Natural killer cell (primary cell): ENCODE measurements around the gene SELENOI. TPM values are rescaled to one million over a fixed set of nuclear protein-coding genes. Genes with fewer than 3 reads are reported as not detected.
"Not testable (repeated sequence)": the region's sequence is repeated elsewhere in the genome, so short reads cannot be mapped to it uniquely, and the experiment has no call there.

Experiments used
- ATAC-seq, 3 donors: fragments of 150-1000 bp in 2 of 3; fragments of 200-7000 bp in 1 of 3; cut with Tn5 transposase; 1 replicate in 1 of 3; 2 replicates in 2 of 3; pipeline ENCODE4 v1.10.0; 2021; ENCODE audit warnings: mild to moderate bottlenecking in 2 of 3, moderate library complexity in 2 of 3
- DNase-seq, 2 donors: peaks; one replicate each; pipeline versions ENCODE4 v3.0.0 to v3.0.0-alpha.2; 2013 to 2021; ENCODE audit warnings: mixed read lengths in 1 of 2
- H3K27ac ChIP-seq: one replicate; pipeline ENCODE4 v1.5.1; 2013; ENCODE audit warnings: mild to moderate bottlenecking, low read length
- H3K27me3 ChIP-seq: one replicate; pipeline ENCODE4 v1.6.1; 2013; ENCODE audit warnings: low read length; ENCODE audit not compliant: control insufficient read depth, insufficient read depth
- H3K36me3 ChIP-seq: one replicate; pipeline ENCODE4 v1.6.1; 2013; ENCODE audit warnings: low read length; ENCODE audit not compliant: control insufficient read depth, insufficient read depth
- H3K4me1 ChIP-seq: one replicate; pipeline ENCODE4 v1.6.1; 2013; ENCODE audit warnings: low read length; ENCODE audit not compliant: control insufficient read depth, insufficient read depth
- H3K4me3 ChIP-seq: one replicate; pipeline ENCODE4 v1.5.1; 2013; ENCODE audit warnings: low read length
- H3K9me3 ChIP-seq: one replicate; pipeline ENCODE4 v1.6.1; 2013; ENCODE audit warnings: low read length; ENCODE audit not compliant: control insufficient read depth, insufficient read depth
- H3K27ac Mint-ChIP-seq, 2 donors: one replicate each; pipeline ENCODE4 v1.8.0; 2022; ENCODE audit warnings: mild to moderate bottlenecking in 2 of 2, mixed read lengths in 2 of 2, moderate library complexity in 1 of 2
- H3K27me3 Mint-ChIP-seq, 2 donors: one replicate each; pipeline ENCODE4 v1.8.0; 2022; ENCODE audit warnings: low read depth in 2 of 2, mixed read lengths in 2 of 2
- H3K36me3 Mint-ChIP-seq: one replicate; pipeline ENCODE4 v1.8.0; 2022; ENCODE audit warnings: mixed read lengths
- H3K4me1 Mint-ChIP-seq, 2 donors: one replicate each; pipeline ENCODE4 v1.8.0; 2022; ENCODE audit warnings: mixed read lengths in 2 of 2
- H3K4me3 Mint-ChIP-seq: one replicate; pipeline ENCODE4 v1.8.0; 2022; ENCODE audit warnings: mild to moderate bottlenecking, moderate library complexity, mixed read lengths
- H3K9me3 Mint-ChIP-seq, 2 donors: one replicate each; pipeline ENCODE4 v1.8.0; 2022; ENCODE audit warnings: mixed read lengths in 2 of 2
- CTCF ChIP-seq: fragments of 200-600 bp; IDR thresholded peaks from one replicate; pipeline ENCODE4 v1.8.0; 2022; ENCODE audit warnings: antibody characterized with exemption
- WGBS: methylation state at CpG from one replicate; pipeline ENCODE4 v1.1.7; 2013; ENCODE audit warnings: missing lambda C conversion rate; ENCODE audit not compliant: insufficient coverage; 5-methylcytosine and 5-hydroxymethylcytosine counted together
- intact Hi-C: fragments of 100-400 bp; cut with micrococcal nuclease; formaldehyde crosslinking; loops from one replicate; pipeline ENCODE4 v1.14.2; 2022
- total RNA-seq, 4 donors: library from RNA; stranded (reverse); fragments of 120-200 nt in 1 of 4; gene quantifications; one replicate each; pipeline versions ENCODE4 v1.2.3 to v1.2.4, GENCODE V29; 2013 to 2022

Gene SELENOI
- total RNA-seq, 3 donors from 2014 or later (not counting 1 experiment from before 2014, with no cell fraction given) = 28.1 to 47.6 (median 36.4) TPM

GRCh38 chr2:26302846-26303245 lies 43.1 kb upstream of the SELENOI start:
- 91% methylated on average over 6 of the region's 6 CpGs for WGBS
- TF ChIP-seq CTCF = no peak
- DNase-seq (no peak), ATAC-seq (no peak)
- no peak overlapping the region for H3K27ac Mint-ChIP-seq
- no peaks in the 10 kb centered on the region for H3K36me3 ChIP-seq
- no peaks in the 10 kb centered on the region for H3K36me3 Mint-ChIP-seq
- peaks cover 20% of the 10 kb centered on the region for H3K4me1 ChIP-seq
- no peaks in the 10 kb centered on the region for H3K9me3 ChIP-seq
- no peak overlapping the region for H3K4me3 Mint-ChIP-seq
- H3K4me1 Mint-ChIP-seq = no peaks in the 10 kb centered on the region
- no peaks in the 10 kb centered on the region for H3K9me3 Mint-ChIP-seq
- intact Hi-C loops = no loop called here
- H3K4me3 ChIP-seq = no peak overlapping the region
- no peaks in the 10 kb centered on the region for H3K27me3 ChIP-seq
- no peak overlapping the region for H3K27ac ChIP-seq
- no peaks in the 10 kb centered on the region for H3K27me3 Mint-ChIP-seq

GRCh38 chr2:26305094-26305493 lies 40.8 kb upstream of the SELENOI start:
- H3K27me3 ChIP-seq, DNase-seq, H3K27me3 Mint-ChIP-seq, H3K27ac ChIP-seq, H3K4me1 Mint-ChIP-seq, H3K4me3 ChIP-seq, intact Hi-C loops, ATAC-seq, H3K36me3 Mint-ChIP-seq, H3K36me3 ChIP-seq, H3K27ac Mint-ChIP-seq, H3K9me3 Mint-ChIP-seq, H3K4me3 Mint-ChIP-seq, H3K4me1 ChIP-seq, H3K9me3 ChIP-seq: not testable (repeated sequence)
- 89% methylated on average over 6 of the region's 7 CpGs for whole genome bisulfite sequencing

- 90% methylated on average over 5 of the region's 6 CpGs for whole genome bisulfite sequencing
Measured at GRCh38 chr2:26305540-26305939, 40.4 kb upstream of the SELENOI start.

GRCh38 chr2:26309921-26310320 lies 36.0 kb upstream of the SELENOI start:
- H3K27ac Mint-ChIP-seq = no peak overlapping the region
- 86% methylated on average over 10 of the region's 10 CpGs for WGBS

More at GRCh38 chr2:26305540-26305939, 40.4 kb upstream of the SELENOI start:
- no peak for TF ChIP-seq CTCF
- Mint-ChIP-seq H3K27ac (no peak overlapping the region), H3K9me3 (no peaks in the 10 kb centered on the region), H3K4me1 (no peaks in the 10 kb centered on the region), H3K4me3 (no peak overlapping the region), H3K27me3 (no peaks in the 10 kb centered on the region), H3K36me3 (no peaks in the 10 kb centered on the region)
- no peaks in the 10 kb centered on the region for H3K9me3 ChIP-seq
- H3K4me3 ChIP-seq = no peak overlapping the region
- H3K4me1 ChIP-seq = peaks cover 2% of the 10 kb centered on the region
- no peak for DNase-seq
- H3K27me3 ChIP-seq = no peaks in the 10 kb centered on the region
- H3K27ac ChIP-seq = no peak overlapping the region
- no peaks in the 10 kb centered on the region for H3K36me3 ChIP-seq
- intact Hi-C loops = no loop called here
- no peak for ATAC-seq

More at GRCh38 chr2:26309921-26310320, 36.0 kb upstream of the SELENOI start:
- Mint-ChIP-seq H3K27me3 (no peaks in the 10 kb centered on the region), H3K4me1 (no peaks in the 10 kb centered on the region), H3K36me3 (no peaks in the 10 kb centered on the region), H3K9me3 (no peaks in the 10 kb centered on the region), H3K4me3 (no peak overlapping the region)
- H3K36me3 ChIP-seq = no peaks in the 10 kb centered on the region
- no peaks in the 10 kb centered on the region for H3K4me1 ChIP-seq
- intact Hi-C loops = no loop called here
- DNase-seq = no peak
- no peaks in the 10 kb centered on the region for H3K27me3 ChIP-seq
- ATAC-seq = no peak
- H3K9me3 ChIP-seq = no peaks in the 10 kb centered on the region
- H3K27ac ChIP-seq = no peak overlapping the region
- H3K4me3 ChIP-seq = no peak overlapping the region
- TF ChIP-seq CTCF = no peak
